Middle frontal gyrus (tissue), 1 donor: ENCODE measurements around the gene ATP5PB.

ENCODE experiments used
- DNase-seq: peaks from one replicate; pipeline ENCODE4 v3.0.0-alpha.2; 2015; ENCODE audit warnings: low spot score; ENCODE audit errors: extremely low spot score

ATP5PB gene

DNA sequence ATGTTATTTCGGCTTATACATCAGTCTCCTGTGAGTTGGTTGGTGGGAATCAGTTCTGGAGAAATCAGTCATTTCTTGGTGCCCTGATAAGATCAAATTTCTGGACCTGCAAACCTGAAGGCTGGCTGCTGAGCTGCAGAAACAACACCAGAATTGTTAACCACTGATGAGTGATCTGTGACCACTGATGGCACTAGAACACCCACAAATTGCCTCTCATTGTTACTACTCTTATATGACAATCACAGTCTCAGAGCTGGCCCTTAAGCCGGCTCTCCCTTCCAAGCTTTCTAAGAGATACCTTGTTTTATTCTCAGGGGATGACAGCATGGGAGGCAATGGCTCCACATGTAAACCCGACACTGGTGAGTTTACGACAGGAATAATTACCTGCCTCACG is 26.4 kb downstream of the ATP5PB start:
- DNase-seq, result no peak

- no peak for DNase-seq
Observed at GRCh38 chr1:111476214-111476613, 26.9 kb downstream of the ATP5PB start.

- DNase-seq, result no peak
Observed at GRCh38 chr1:111476761-111477309, 27.6 kb downstream of the ATP5PB start.

DNA sequence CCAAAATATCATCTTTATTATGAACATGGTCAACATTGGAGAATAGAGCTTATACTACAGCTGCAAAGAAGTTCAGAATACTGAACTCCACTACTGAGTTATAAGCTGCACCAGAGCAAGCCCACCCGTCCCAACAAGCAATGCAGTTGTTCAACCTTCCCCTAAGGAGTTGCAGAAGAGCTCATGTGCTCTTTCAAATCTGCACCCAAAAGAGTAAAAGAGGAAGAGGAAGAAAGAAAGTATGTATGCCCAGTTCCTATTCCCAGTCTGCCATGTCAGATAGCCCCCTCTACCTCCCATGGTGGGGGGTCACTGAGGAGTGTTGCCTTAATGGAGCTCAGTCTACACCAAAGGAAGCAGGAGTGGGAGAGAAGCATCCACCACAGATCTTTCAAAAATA is 31.4 kb downstream of the ATP5PB start:
- no peak for DNase-seq

- DNase-seq, result peak; percentile 40
Observed at GRCh38 chr1:111481387-111482221, 32.3 kb downstream of the ATP5PB start.

DNA sequence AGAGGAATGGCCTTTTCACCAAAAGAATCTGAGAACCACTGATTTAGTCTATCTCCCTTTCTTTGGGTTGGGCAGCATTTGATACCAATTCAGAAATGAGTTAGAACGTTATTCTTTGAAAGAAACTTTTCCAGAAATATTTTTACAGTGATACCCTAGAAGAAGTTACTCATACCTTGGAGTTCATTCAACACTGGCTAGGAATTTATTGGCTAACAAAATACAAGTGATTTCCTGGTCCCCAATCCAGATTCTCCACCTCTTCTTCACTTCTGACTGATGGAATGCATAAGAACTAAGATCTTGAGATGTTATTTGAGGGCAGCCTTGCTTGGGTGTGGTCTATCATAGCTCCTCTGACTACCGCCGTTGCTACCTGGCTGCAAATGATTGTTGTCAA is 33.9 kb downstream of the ATP5PB start:
- no peak for DNase-seq

DNA sequence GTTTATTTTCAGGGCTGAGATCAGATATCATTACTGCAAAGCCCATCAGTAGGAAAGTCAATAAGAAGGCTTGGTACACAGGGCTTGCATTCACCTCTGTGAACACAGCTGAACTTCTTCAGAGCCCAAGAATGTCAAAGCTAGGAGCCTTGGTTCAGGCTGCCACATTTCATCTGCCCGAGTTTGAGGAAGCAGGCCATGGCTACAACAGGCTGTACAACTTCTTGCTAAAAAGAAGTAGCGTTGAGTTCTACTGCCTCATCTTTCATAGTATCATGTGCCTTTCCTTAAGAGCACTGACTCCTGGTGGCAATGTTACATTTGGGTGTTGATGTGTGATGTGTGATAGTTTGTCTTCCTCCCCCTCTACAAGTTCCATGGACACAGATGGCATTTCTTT is 34.6 kb downstream of the ATP5PB start:
- no peak for DNase-seq

- DNase-seq, result no peak
Observed at GRCh38 chr1:111484391-111485026, 35.2 kb downstream of the ATP5PB start.

DNA sequence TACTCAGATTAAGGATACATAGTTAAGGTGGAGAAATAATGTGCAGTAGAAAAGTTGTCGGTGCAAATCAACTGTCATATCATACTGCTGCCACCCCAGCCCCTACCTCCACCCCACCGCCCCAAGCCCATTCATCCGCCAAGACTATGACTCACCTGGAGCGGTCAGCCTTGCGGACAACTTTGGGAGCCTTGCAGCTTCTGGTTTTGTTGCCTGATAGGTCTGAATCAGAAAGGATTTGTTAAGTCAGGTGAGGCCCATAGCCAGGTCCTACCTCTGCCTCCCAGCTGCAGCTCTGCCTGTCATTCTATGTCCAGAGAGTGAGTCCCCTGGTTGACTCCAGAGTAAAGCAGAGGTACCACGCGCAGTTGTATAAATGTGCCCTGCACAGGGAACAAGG is 37.2 kb downstream of the ATP5PB start:
- no peak for DNase-seq

- no peak for DNase-seq
Observed at GRCh38 chr1:111487133-111487532, 37.9 kb downstream of the ATP5PB start.

DNA sequence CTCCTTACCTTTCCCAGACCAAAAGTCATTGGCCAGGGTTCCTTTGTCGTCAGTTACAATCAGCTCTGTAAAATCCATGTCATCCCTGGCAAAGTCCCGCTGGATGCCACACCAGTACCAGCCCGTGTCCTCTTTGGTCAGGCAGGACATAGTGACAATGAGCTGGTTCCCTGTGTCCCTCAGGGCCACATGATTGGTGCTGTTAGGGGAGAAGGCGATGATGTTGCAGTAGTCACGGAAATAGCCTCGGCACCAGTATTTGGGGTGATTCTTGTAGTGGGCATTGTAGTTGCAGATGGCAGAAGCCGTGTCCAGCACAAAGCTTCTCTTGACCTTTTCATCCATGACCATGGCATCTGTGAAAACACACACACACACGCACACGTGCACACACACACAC is 39.4 kb downstream of the ATP5PB start:
- no peak for DNase-seq

DNA sequence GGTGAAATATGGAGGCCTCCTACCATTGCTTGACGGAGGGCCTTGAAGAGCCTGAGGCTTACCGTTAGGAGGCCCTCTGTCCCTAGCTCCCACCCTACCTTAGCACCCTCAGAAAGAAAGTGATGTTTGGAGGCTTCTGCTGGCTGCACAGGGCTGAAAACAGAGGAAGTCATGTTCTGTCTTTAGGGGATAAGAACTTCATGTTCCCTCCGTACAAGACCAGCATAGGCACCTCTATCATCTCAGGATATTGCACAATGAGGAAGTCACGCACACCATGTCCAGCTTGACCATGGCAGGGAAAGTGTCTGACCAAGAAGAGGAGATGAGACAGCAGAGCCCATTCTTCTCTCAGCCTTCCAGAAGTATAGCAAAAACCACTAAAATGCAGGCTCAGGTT is 40.3 kb downstream of the ATP5PB start:
- no peak for DNase-seq

GRCh38 chr1:111490220-111490619 is 41.0 kb downstream of the ATP5PB start:
- DNase-seq, result no peak

GRCh38 chr1:111491070-111491469 is 41.8 kb downstream of the ATP5PB start:
- DNase-seq, result no peak

- DNase-seq, result no peak
Observed at GRCh38 chr1:111496398-111496797, 47.1 kb downstream of the ATP5PB start.

GRCh38 chr1:111497592-111497991 is 48.3 kb downstream of the ATP5PB start:
- DNase-seq, result no peak

DNA sequence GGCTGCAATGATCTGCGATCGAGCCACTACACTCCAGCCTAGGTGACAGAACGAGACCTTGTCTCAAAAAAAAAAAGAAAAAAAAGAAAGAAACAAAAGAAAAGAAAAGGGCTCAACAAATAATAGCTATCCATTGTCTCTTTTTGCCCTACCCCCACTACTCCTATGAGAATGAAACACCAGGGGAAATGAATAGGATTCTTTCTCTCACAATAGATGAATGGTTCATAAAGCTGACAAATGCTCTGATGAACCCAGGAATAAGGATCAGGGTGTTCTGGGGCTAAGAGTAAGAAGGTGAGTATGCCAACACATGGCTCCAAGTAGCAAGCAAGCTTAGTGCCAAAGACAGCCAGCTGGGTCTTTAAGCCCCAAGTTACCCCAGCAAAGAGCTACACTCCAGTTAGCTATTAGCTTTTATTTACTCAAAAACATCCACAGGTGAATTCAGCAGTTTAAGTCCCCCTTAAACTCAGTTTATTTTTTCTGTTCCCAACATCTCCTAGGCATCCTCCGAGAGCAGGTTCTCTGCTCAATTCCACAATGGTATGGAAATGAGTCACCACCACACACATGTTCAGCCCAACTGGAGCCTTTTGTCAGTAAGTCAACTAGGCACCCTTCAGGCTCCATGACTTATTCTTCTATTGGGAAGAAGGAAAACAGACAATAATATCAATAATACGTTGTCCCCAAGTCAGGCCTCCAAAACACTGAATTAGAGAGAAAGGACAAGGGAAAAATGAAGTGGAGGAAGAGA is 49.9 kb downstream of the ATP5PB start:
- DNase-seq, result no peak

DNA sequence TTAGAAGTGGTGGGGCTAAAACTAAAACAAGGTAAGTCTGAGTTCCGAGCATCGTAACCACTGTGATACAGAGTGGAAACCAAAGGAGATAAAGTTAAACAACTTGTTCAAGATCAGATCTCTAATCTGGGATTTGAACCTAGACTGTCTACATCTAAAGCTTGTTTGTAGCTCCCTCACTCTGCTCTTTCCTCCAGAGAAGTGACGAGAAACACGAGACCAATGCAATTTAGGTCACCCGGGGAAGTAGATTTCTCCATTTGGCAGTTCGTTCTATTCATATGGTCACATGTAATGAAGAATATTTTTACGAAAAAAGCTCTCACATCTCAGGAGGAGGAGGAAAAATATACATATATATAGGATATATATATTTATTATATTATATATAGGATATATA is 52.4 kb downstream of the ATP5PB start:
- no peak for DNase-seq

- no peak for DNase-seq
Observed at GRCh38 chr1:111503585-111504060, 54.4 kb downstream of the ATP5PB start, which contains the start of the genes ADORA3 and TMIGD3. TSS of gene ADORA3 (minus strand) at chr1:111503633. CDS start at chr1:111503354, 279 bp downstream. TSS of gene TMIGD3 (minus strand) at chr1:111503633. CDS start at chr1:111503354, 279 bp downstream.

- DNase-seq, result no peak
Observed at GRCh38 chr1:111504097-111504496, 54.8 kb downstream of the ATP5PB start.

- no peak for DNase-seq
Observed at GRCh38 chr1:111505641-111506119, 56.4 kb downstream of the ATP5PB start.
